HFF-Myc (cell line): ENCODE data around the gene GMDS.

Experiments
- DNase-seq: peaks from one replicate; pipeline ENCODE4 v3.0.0-alpha.2; 2011; ENCODE audit warnings: low read depth; ENCODE audit errors: extremely low read depth
- H3K4me3 ChIP-seq: replicated peaks from 2 replicates; pipeline ENCODE4 v1.5.1; 2011; ENCODE audit warnings: low read depth, mild to moderate bottlenecking, control low read depth, low read length
- CTCF ChIP-seq: IDR thresholded peaks from 2 replicates; pipeline ENCODE4 v1.5.1; 2012; ENCODE audit warnings: mild to moderate bottlenecking, low read depth, low read length, control low read depth; ENCODE audit errors: missing control alignments

GMDS gene

GRCh38 chr6:2038092-2038491 is 207.3 kb downstream of the GMDS start:
- TF ChIP-seq CTCF: no peak
- DNase-seq: no peak

GRCh38 chr6:2037237-2037926 is 208.0 kb downstream of the GMDS start:
- no peak for TF ChIP-seq CTCF
- H3K4me3 ChIP-seq: no peak overlapping the region
- DNase-seq: no peak

More at GRCh38 chr6:2038092-2038491, 207.3 kb downstream of the GMDS start:
- no peak overlapping the region for H3K4me3 ChIP-seq

GRCh38 chr6:2036710-2037023 is 208.7 kb downstream of the GMDS start:
- no peak for TF ChIP-seq CTCF
- no peak for DNase-seq
- H3K4me3 ChIP-seq: no peak overlapping the region

- H3K4me3 ChIP-seq: no peak overlapping the region
- no peak for TF ChIP-seq CTCF
- DNase-seq: no peak
These were observed 209.3 kb downstream of the GMDS start for GRCh38 chr6:2035826-2036709.

- H3K4me3 ChIP-seq: no peak overlapping the region
- DNase-seq: no peak
- no peak for TF ChIP-seq CTCF
These were observed 210.4 kb downstream of the GMDS start for GRCh38 chr6:2035046-2035445.

- DNase-seq: no peak
- no peak overlapping the region for H3K4me3 ChIP-seq
- TF ChIP-seq CTCF: no peak
These were observed 211.1 kb downstream of the GMDS start for GRCh38 chr6:2034256-2034655.
